Suprapubic skin (tissue), 4 donors: ENCODE data around the gene SLC25A42.

Experiments used
- POLR2A ChIP-seq, 2 donors: fragments of 450-650 bp; IDR thresholded peaks; one replicate each; pipeline ENCODE4 v1.6.1; 2017; ENCODE audit warnings: antibody characterized with exemption in 2 of 2, mild to moderate bottlenecking in 2 of 2, moderate library complexity in 2 of 2
- POLR2AphosphoS5 ChIP-seq, 3 donors: sonication (generic); formaldehyde crosslinking; IDR thresholded peaks; one replicate each; pipeline ENCODE4 v1.6.1; 2017; ENCODE audit warnings: antibody characterized with exemption in 3 of 3
- TF ChIP-seq, protein P1 (sequence below), 2 donors: fragments of 200-600 bp in 1 of 2; fragments of 450-650 bp in 1 of 2; sonication (generic) in 1 of 2; IDR thresholded peaks; one replicate each; pipeline ENCODE4 v1.5.1; 2016 to 2019; ENCODE audit warnings: antibody characterized with exemption in 2 of 2, mild to moderate bottlenecking in 1 of 2, moderate library complexity in 1 of 2

DNA sequence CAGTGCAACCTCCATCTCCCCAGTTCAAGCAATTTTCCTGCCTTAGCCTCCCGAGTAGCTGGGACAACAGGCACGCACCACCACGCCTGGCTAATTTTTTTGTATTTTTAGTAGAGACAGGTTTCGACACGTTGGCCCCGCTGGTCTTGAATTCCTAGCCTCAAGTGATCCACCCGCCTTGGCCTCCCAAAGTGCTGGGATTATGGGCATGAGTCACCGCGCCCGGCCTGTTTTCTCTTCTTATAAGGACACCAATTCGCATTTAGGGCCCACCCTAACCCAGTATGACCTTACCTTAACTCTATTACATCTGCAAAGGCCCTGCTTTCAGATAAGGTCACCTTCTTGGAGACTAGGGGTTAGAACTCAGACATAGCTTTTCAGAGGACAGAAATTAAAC, 39.4 kb downstream of the SLC25A42 start:
- TF ChIP-seq, protein P1, sequence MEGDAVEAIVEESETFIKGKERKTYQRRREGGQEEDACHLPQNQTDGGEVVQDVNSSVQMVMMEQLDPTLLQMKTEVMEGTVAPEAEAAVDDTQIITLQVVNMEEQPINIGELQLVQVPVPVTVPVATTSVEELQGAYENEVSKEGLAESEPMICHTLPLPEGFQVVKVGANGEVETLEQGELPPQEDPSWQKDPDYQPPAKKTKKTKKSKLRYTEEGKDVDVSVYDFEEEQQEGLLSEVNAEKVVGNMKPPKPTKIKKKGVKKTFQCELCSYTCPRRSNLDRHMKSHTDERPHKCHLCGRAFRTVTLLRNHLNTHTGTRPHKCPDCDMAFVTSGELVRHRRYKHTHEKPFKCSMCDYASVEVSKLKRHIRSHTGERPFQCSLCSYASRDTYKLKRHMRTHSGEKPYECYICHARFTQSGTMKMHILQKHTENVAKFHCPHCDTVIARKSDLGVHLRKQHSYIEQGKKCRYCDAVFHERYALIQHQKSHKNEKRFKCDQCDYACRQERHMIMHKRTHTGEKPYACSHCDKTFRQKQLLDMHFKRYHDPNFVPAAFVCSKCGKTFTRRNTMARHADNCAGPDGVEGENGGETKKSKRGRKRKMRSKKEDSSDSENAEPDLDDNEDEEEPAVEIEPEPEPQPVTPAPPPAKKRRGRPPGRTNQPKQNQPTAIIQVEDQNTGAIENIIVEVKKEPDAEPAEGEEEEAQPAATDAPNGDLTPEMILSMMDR (IDR thresholded peaks at IDR 0.05): no peak
- TF ChIP-seq POLR2AphosphoS5 (IDR thresholded peaks at IDR 0.05): no peak
- TF ChIP-seq POLR2A (IDR thresholded peaks at IDR 0.05): no peak
